ENCODE data around the gene MRPL48. TPM values are rescaled to one million over a fixed set of nuclear protein-coding genes. Genes with fewer than 3 reads are reported as not detected.

Gene MRPL48
- total RNA-seq, 1 donor from 2014 or later = 31.5 TPM

DNA sequence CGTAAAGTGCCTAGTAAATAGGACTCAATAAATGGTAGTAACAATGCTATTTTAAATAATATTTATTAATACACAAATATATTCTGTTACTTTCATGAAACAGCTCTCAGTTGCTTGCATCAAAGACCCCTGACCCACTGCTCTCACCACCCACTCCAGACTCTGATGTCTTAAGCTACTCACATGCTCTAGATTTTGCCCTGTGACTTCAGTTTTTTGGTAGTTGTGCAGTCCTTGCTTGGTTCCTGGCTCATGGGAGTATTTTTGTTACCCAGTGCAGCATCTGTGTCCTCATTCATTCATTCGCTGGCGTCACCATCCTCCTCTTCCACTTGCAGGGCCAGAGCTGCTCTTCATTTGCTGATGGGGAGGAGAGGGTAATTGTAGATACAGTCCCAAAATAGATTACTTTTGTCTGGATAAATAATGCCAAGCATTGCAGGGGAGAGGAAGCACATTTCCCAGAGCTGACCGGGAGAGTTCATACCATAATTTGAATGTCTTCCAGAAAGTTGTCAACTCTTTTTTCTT is 12.7 kb downstream of the MRPL48 start:
- TF ChIP-seq, protein P1, sequence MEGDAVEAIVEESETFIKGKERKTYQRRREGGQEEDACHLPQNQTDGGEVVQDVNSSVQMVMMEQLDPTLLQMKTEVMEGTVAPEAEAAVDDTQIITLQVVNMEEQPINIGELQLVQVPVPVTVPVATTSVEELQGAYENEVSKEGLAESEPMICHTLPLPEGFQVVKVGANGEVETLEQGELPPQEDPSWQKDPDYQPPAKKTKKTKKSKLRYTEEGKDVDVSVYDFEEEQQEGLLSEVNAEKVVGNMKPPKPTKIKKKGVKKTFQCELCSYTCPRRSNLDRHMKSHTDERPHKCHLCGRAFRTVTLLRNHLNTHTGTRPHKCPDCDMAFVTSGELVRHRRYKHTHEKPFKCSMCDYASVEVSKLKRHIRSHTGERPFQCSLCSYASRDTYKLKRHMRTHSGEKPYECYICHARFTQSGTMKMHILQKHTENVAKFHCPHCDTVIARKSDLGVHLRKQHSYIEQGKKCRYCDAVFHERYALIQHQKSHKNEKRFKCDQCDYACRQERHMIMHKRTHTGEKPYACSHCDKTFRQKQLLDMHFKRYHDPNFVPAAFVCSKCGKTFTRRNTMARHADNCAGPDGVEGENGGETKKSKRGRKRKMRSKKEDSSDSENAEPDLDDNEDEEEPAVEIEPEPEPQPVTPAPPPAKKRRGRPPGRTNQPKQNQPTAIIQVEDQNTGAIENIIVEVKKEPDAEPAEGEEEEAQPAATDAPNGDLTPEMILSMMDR (IDR thresholded peaks at IDR 0.05; ENCODE audit: unreplicated experiment) = no peak
- Mint-ChIP-seq H3K27me3 (no peaks in the 10 kb centered on the region), H3K4me3 (ENCODE audit: low read depth) (no peak overlapping the region), H3K4me1 (ENCODE audit: low read depth) (peaks cover 2% of the 10 kb centered on the region), H3K36me3 (ENCODE audit: insufficient read depth) (no peaks in the 10 kb centered on the region), H3K27ac (no peak overlapping the region), H3K9me3 (ENCODE audit: low read depth) (no peaks in the 10 kb centered on the region)
- no peak for DNase-seq (ENCODE audit: low spot score, unreplicated experiment)

DNA sequence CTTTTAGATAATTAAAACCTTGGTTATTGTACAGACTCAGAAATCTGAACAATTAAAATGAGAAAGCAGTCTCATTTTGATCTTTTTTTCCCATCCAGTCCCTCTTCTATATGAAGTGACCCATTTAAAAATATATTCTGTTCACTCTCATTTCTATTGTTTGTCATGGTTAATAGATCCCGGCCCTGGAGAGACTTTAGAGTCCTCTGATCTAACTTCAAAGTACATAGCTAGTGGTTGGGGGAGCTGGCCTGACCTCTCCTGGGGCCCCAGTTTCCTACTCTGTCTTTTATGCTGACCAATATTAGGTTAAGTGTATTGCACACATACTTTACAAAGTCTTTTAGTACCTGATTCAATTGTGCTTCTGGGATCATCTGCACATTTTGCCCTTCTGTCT is 13.5 kb downstream of the MRPL48 start:
- Mint-ChIP-seq H3K4me3 (ENCODE audit: low read depth) (no peak overlapping the region), H3K4me1 (ENCODE audit: low read depth) (peaks cover 2% of the 10 kb centered on the region), H3K36me3 (ENCODE audit: insufficient read depth) (peaks cover 3% of the 10 kb centered on the region), H3K27ac (no peak overlapping the region), H3K27me3 (no peaks in the 10 kb centered on the region), H3K9me3 (ENCODE audit: low read depth) (no peaks in the 10 kb centered on the region)
- DNase-seq (ENCODE audit: low spot score, unreplicated experiment) = no peak
- TF ChIP-seq, protein P1 (IDR thresholded peaks at IDR 0.05; ENCODE audit: unreplicated experiment) = no peak

DNA sequence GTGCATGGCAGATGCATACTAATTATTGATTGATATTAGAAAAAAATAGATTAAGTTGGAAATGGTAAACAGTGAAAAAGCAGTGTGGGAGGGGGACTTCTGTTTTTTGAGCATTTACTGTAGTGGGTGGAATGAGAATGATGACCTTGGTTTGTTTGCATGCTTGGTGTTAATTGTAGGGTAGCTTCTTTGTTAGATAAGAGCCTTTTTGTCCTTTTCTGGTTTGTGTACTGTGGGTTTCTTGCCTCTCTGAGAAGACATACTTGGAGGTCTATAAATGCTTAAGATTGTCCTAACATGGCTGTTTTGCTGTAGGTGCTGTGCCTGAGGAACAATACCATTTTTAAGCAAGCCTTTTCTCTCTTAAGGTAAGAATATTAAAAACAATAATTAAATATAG is 17.0 kb downstream of the MRPL48 start:
- H3K4me1 Mint-ChIP-seq (ENCODE audit: low read depth) = peaks cover 2% of the 10 kb centered on the region
- no peak for DNase-seq (ENCODE audit: low spot score, unreplicated experiment)
- H3K27ac Mint-ChIP-seq = no peak overlapping the region
- no peaks in the 10 kb centered on the region for H3K9me3 Mint-ChIP-seq (ENCODE audit: low read depth)
- H3K4me3 Mint-ChIP-seq (ENCODE audit: low read depth) = no peak overlapping the region
- H3K27me3 Mint-ChIP-seq = no peaks in the 10 kb centered on the region
- TF ChIP-seq, protein P1 (IDR thresholded peaks at IDR 0.05; ENCODE audit: unreplicated experiment) = no peak
- peaks cover 12% of the 10 kb centered on the region for H3K36me3 Mint-ChIP-seq (ENCODE audit: insufficient read depth)

DNA sequence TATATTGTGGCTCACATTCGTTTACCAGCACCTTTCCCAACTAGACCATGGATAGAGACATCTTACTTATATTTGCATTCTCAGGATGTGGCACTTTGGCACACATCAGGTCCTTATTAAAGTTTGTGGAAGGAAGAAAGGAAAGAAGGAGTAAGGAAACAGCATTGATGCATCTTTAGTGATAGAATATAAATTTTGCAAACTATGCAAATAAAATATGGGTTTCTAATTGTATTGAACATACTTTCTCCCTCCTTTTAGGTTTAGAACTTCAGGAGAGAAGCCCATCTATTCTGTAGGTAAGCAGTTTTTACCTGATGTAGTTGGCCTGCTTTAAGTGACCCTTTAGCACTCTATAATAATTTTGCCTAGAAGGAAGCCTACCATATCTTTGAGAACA is 20.4 kb downstream of the MRPL48 start:
- peaks cover 2% of the 10 kb centered on the region for H3K4me1 Mint-ChIP-seq (ENCODE audit: low read depth)

DNA sequence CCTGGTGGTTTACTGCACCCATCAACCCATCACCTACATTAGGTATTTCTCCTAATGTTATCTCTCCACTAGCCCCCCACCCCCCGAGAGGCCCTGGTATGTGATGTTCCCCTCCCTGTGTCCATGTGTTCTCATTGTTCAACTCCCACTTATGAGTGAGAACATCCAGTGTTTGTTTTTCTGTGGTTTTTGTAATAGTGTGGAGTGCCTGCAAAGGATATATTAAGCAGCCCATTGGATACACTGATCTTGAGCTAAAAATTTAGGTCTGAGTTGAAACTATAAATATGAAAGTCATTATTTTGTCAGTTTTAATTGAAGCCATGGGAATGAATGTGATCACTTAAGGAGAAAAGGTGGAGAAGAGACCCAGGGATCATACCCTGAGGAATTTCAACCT is 23.0 kb downstream of the MRPL48 start:
- Mint-ChIP-seq H3K36me3 (ENCODE audit: insufficient read depth) (peaks cover 14% of the 10 kb centered on the region), H3K9me3 (ENCODE audit: low read depth) (no peaks in the 10 kb centered on the region), H3K4me3 (ENCODE audit: low read depth) (no peak overlapping the region), H3K27ac (peak overlapping the region; percentile 86), H3K27me3 (no peaks in the 10 kb centered on the region), H3K4me1 (ENCODE audit: low read depth) (no peaks in the 10 kb centered on the region)
- DNase-seq (ENCODE audit: low spot score, unreplicated experiment) = no peak
- TF ChIP-seq, protein P1 (IDR thresholded peaks at IDR 0.05; ENCODE audit: unreplicated experiment) = no peak

More for the DNA sequence above, 20.4 kb downstream of the MRPL48 start:
- H3K9me3 Mint-ChIP-seq (ENCODE audit: low read depth) = no peaks in the 10 kb centered on the region
- TF ChIP-seq, protein P1 (IDR thresholded peaks at IDR 0.05; ENCODE audit: unreplicated experiment) = no peak
- peaks cover 14% of the 10 kb centered on the region for H3K36me3 Mint-ChIP-seq (ENCODE audit: insufficient read depth)
- no peak overlapping the region for H3K27ac Mint-ChIP-seq
- DNase-seq (ENCODE audit: low spot score, unreplicated experiment) = no peak
- H3K27me3 Mint-ChIP-seq = no peaks in the 10 kb centered on the region
- no peak overlapping the region for H3K4me3 Mint-ChIP-seq (ENCODE audit: low read depth)
